IMR-90 (cell line): ENCODE measurements around the gene EML1. TPM values are rescaled to one million over a fixed set of nuclear protein-coding genes. Genes with fewer than 3 reads are reported as not detected.

ENCODE experiments used
- ATAC-seq: fragments of 200-7000 bp; cut with Tn5 transposase; 2 replicates; pipeline ENCODE4 v1.9.1; 2020; ENCODE audit warnings: low read depth, mild to moderate bottlenecking, moderate library complexity
- BruUV-seq: library from RNA; stranded (reverse); fragments of 400-500 nt; replicated peaks from 2 replicates; lab custom pipeline; 2021; lab: Mats Ljungman, UMichigan
- CTCF ChIA-PET: fragments of 300-600 bp; formaldehyde crosslinking; extraction: SDS; loops from one replicate; lab custom pipeline; 2021; ENCODE audit warnings: antibody characterized with exemption; lab: Yijun Ruan, JAX
- POLR2A ChIA-PET: fragments of 300-600 bp; sonication (Branson Sonifier 250); formaldehyde crosslinking; loops from one replicate; lab custom pipeline; 2022; ENCODE audit warnings: antibody characterized with exemption; ENCODE audit not compliant: unreplicated experiment; lab: Charles Lee
- DNase-seq: peaks from one replicate; pipeline ENCODE4 v3.0.0; 2013
- H2AFZ ChIP-seq: replicated peaks from 2 replicates; pipeline ENCODE3; 2013; ENCODE audit warnings: low read length, mild to moderate bottlenecking; ENCODE audit not compliant: poor library complexity
- H2AK5ac ChIP-seq: 2 replicates; pipeline ENCODE4 v1.6.1; 2013; ENCODE audit warnings: low read depth, low read length, inconsistent platforms
- H2AK9ac ChIP-seq: replicated peaks from 2 replicates; pipeline ENCODE3; 2013; ENCODE audit warnings: mild to moderate bottlenecking, low read depth, low read length, moderate library complexity; ENCODE audit not compliant: poor library complexity
- H2BK120ac ChIP-seq: 2 replicates; pipeline ENCODE4 v1.6.1; 2013; ENCODE audit warnings: low read depth, low read length, inconsistent platforms
- H2BK15ac ChIP-seq: 3 replicates; pipeline ENCODE4 v1.6.1; 2013; ENCODE audit warnings: low read depth, low read length, inconsistent platforms
- H2BK20ac ChIP-seq: 2 replicates; pipeline ENCODE4 v1.6.1; 2013; ENCODE audit warnings: low read depth, mild to moderate bottlenecking, inconsistent platforms, low read length, moderate library complexity
- H2BK5ac ChIP-seq: 2 replicates; pipeline ENCODE4 v1.6.1; 2013; ENCODE audit warnings: mild to moderate bottlenecking, low read depth, low read length, inconsistent platforms; ENCODE audit not compliant: poor library complexity, severe bottlenecking
- H3K14ac ChIP-seq: replicated peaks from 2 replicates; pipeline ENCODE4 v1.6.1; 2013; ENCODE audit warnings: low read depth, low read length, inconsistent platforms
- H3K18ac ChIP-seq: 2 replicates; pipeline ENCODE4 v1.6.1; 2013; ENCODE audit warnings: low read depth, low read length, control low read depth
- H3K23ac ChIP-seq: 2 replicates; pipeline ENCODE4 v1.6.1; 2013; ENCODE audit warnings: low read depth, low read length, inconsistent platforms
- H3K27ac ChIP-seq: 2 replicates; pipeline ENCODE4 v1.5.1; 2013; ENCODE audit warnings: mild to moderate bottlenecking, control low read depth, low read length; ENCODE audit not compliant: insufficient read depth
- H3K27me3 ChIP-seq: 2 replicates; pipeline ENCODE4 v1.6.1; 2013; ENCODE audit warnings: low read length; ENCODE audit not compliant: control insufficient read depth, insufficient read depth
- H3K36me3 ChIP-seq: 2 replicates; pipeline ENCODE4 v1.6.1; 2013; ENCODE audit warnings: low read length, mixed read lengths; ENCODE audit not compliant: control insufficient read depth, insufficient read depth
- H3K4ac ChIP-seq: 2 replicates; pipeline ENCODE4 v1.6.1; 2013; ENCODE audit warnings: low read depth, low read length, inconsistent platforms
- H3K4me1 ChIP-seq: 2 replicates; pipeline ENCODE4 v1.6.1; 2013; ENCODE audit warnings: low read length, mixed read lengths; ENCODE audit not compliant: control insufficient read depth, insufficient read depth
- H3K4me2 ChIP-seq: 2 replicates; pipeline ENCODE4 v1.6.1; 2013; ENCODE audit warnings: low read depth, mild to moderate bottlenecking, control low read depth, low read length, moderate library complexity
- H3K4me3 ChIP-seq: 2 replicates; pipeline ENCODE4 v1.5.1; 2013; ENCODE audit warnings: low read depth, mild to moderate bottlenecking, control low read depth, low read length, moderate library complexity; ENCODE audit not compliant: insufficient read depth
- H3K56ac ChIP-seq: 2 replicates; pipeline ENCODE4 v1.6.1; 2013; ENCODE audit warnings: low read length, inconsistent platforms; ENCODE audit not compliant: insufficient read depth; ENCODE audit errors: extremely low read depth
- H3K79me1 ChIP-seq, 2 experiments: 2 replicates each; pipeline ENCODE4 v1.6.1; 2013; ENCODE audit warnings: low read length in 2 of 2, inconsistent platforms in 1 of 2, low read depth in 1 of 2
- H3K9ac ChIP-seq: 2 replicates; pipeline ENCODE4 v1.6.1; 2013; ENCODE audit warnings: low read depth, low read length, control low read depth
- H3K9me1 ChIP-seq: 2 replicates; pipeline ENCODE4 v1.6.1; 2013; ENCODE audit warnings: low read length, inconsistent platforms; ENCODE audit not compliant: insufficient read depth
- H3K9me3 ChIP-seq: 2 replicates; pipeline ENCODE4 v1.6.1; 2013; ENCODE audit warnings: low read length; ENCODE audit not compliant: control insufficient read depth, insufficient read depth
- H4K20me1 ChIP-seq: 2 replicates; pipeline ENCODE4 v1.6.1; 2013; ENCODE audit warnings: low read length, inconsistent platforms; ENCODE audit not compliant: insufficient read depth
- H4K5ac ChIP-seq: 2 replicates; pipeline ENCODE4 v1.6.1; 2013; ENCODE audit warnings: mild to moderate bottlenecking, low read depth, low read length, control low read depth
- H4K8ac ChIP-seq, 2 experiments: 2 replicates each; pipeline ENCODE4 v1.6.1; 2013; ENCODE audit warnings: low read depth in 2 of 2, low read length in 2 of 2, control low read depth in 1 of 2, inconsistent platforms in 1 of 2
- H4K91ac ChIP-seq: 2 replicates; pipeline ENCODE4 v1.6.1; 2013; ENCODE audit warnings: low read depth, low read length, inconsistent platforms; ENCODE audit not compliant: insufficient read depth
- BHLHE40 ChIP-seq: fragments of 150-350 bp; IDR thresholded peaks from 2 replicates; pipeline ENCODE4 v1.6.1; 2016; ENCODE audit warnings: mild to moderate bottlenecking, low read depth, low read length
- CHD1 ChIP-seq: IDR thresholded peaks from 2 replicates; pipeline ENCODE4 v1.6.1; 2012; ENCODE audit warnings: low read depth, low read length, improper control_type of control experiment
- CTCF ChIP-seq: conservative IDR thresholded peaks from 2 replicates; pipeline ENCODE4 v1.5.1; 2012; ENCODE audit warnings: mild to moderate bottlenecking, low read depth, low read length, improper control_type of control experiment
- ELK1 ChIP-seq: fragments of 150-350 bp; IDR thresholded peaks from 2 replicates; pipeline ENCODE4 v1.6.1; 2016; ENCODE audit warnings: low read depth, mild to moderate bottlenecking, low read length, moderate library complexity, borderline replicate concordance
- FOS ChIP-seq: fragments of 150-350 bp; IDR thresholded peaks from 2 replicates; pipeline ENCODE4 v1.6.1; 2016; ENCODE audit warnings: low read depth, low read length
- MAFK ChIP-seq: IDR thresholded peaks from 2 replicates; pipeline ENCODE4 v1.6.1; 2012; ENCODE audit warnings: low read depth, low read length, improper control_type of control experiment
- MAZ ChIP-seq: IDR thresholded peaks from 2 replicates; pipeline ENCODE4 v1.6.1; 2012; ENCODE audit warnings: low read depth, mild to moderate bottlenecking, low read length, improper control_type of control experiment, moderate library complexity, borderline replicate concordance
- MXI1 ChIP-seq: IDR thresholded peaks from 2 replicates; pipeline ENCODE4 v1.6.1; 2012; ENCODE audit warnings: low read depth, mild to moderate bottlenecking, low read length, moderate library complexity, borderline replicate concordance
- POLR2A ChIP-seq: IDR thresholded peaks from 2 replicates; pipeline ENCODE4 v1.6.1; 2012; ENCODE audit warnings: mild to moderate bottlenecking, low read depth, low read length
- RAD21 ChIP-seq: IDR thresholded peaks from 2 replicates; pipeline ENCODE4 v1.6.1; 2012; ENCODE audit warnings: low read length, improper control_type of control experiment
- RFX5 ChIP-seq: IDR thresholded peaks from 2 replicates; pipeline ENCODE4 v1.8.0; 2012; ENCODE audit warnings: low read depth, mild to moderate bottlenecking, low read length, moderate library complexity
- SMC3 ChIP-seq: fragments of 150-350 bp; IDR thresholded peaks from 2 replicates; pipeline ENCODE4 v1.6.1; 2016; ENCODE audit warnings: low read depth, mild to moderate bottlenecking, antibody characterized with exemption, low read length, moderate library complexity
- USF2 ChIP-seq: fragments of 150-350 bp; IDR thresholded peaks from 2 replicates; pipeline ENCODE4 v1.6.1; 2017; ENCODE audit warnings: mild to moderate bottlenecking, antibody characterized with exemption, low read length, low read depth
- WGBS, 2 experiments: methylation state at CpG; one replicate each; pipeline versions ENCODE4 v1.1.5 to v1.1.7; 2013; ENCODE audit warnings: missing lambda C conversion rate in 2 of 2; ENCODE audit not compliant: insufficient read length in 1 of 2; ENCODE audit errors: extremely low coverage in 2 of 2; 5-methylcytosine and 5-hydroxymethylcytosine counted together
- dilution Hi-C: fragments of 300-500 bp; cut with HindIII; formaldehyde crosslinking; loops from one replicate; pipeline ENCODE4 v1.14.3; 2018; ENCODE audit warnings: low sequenced_read_pairs; ENCODE audit not compliant: unreplicated experiment
- in situ Hi-C: fragments of 300-500 bp; cut with MboI; formaldehyde crosslinking; loops from 3 replicates; pipeline ENCODE4 v1.14.3; 2019; ENCODE audit warnings: low sequenced_read_pairs, inconsistent platforms, mixed read lengths
- intact Hi-C: fragments of 100-400 bp; cut with micrococcal nuclease; formaldehyde crosslinking; loops from 2 replicates; pipeline ENCODE4 v1.10.0; 2022
- polyA plus RNA-seq, 3 experiments: library from polyadenylated mRNA; depleted of rRNA; stranded (reverse); fragments of >200 nt; gene quantifications; 2 replicates each; pipeline ENCODE4 v1.2.3, GENCODE V29; 2012; ENCODE audit warnings: low replicate concordance in 1 of 3
- total RNA-seq: library from RNA; depleted of rRNA; stranded (reverse); fragments of >200 nt; gene quantifications from 2 replicates; pipeline ENCODE4 v1.2.3, GENCODE V29; 2012

The EML1 gene
- total and polyA plus RNA-seq, 2 of the 4 experiments (the other 2 are of a cell fraction) = 14.0 to 42.3 TPM

GRCh38 chr14:99928963-99929362 lies 135.8 kb downstream of the EML1 start:
- H4K5ac ChIP-seq = no peak overlapping the region
- 91% methylated on average over 3 of the region's 5 CpGs; no CpG with 5 or more reads in 1 of the 2 experiments for WGBS, 2 experiments
- H2AFZ ChIP-seq = no peak overlapping the region
- H4K8ac ChIP-seq = no peak overlapping the region
- in situ Hi-C loops (no loop called here), dilution Hi-C loops (no loop called here), intact Hi-C loops (no loop called here)
- no peak overlapping the region for H2AK5ac ChIP-seq
- no peak for ATAC-seq
- H3K9me3 ChIP-seq = no peaks in the 10 kb centered on the region
- H3K56ac ChIP-seq = no peak overlapping the region
- H3K36me3 ChIP-seq = peaks cover 9% of the 10 kb centered on the region
- TF ChIP-seq FOS = no peak
- no peak for TF ChIP-seq POLR2A
- TF ChIP-seq SMC3 = no peak
- TF ChIP-seq USF2 = no peak
- TF ChIP-seq RAD21 = no peak
- TF ChIP-seq MAZ = no peak
- no peak for TF ChIP-seq CHD1
- no peak for TF ChIP-seq CTCF
- no peak for TF ChIP-seq MXI1
- TF ChIP-seq RFX5 = no peak
- no peak for TF ChIP-seq ELK1
- no peak for TF ChIP-seq BHLHE40
- TF ChIP-seq MAFK = no peak
- H3K9ac ChIP-seq = no peak overlapping the region
- no peak overlapping the region for H3K14ac ChIP-seq
- H3K27ac ChIP-seq = no peak overlapping the region
- H3K18ac ChIP-seq = no peak overlapping the region
- no peaks in the 10 kb centered on the region for H3K4me1 ChIP-seq
- H3K27me3 ChIP-seq = no peaks in the 10 kb centered on the region
- H2BK20ac ChIP-seq = no peak overlapping the region
- no peak overlapping the region for H2BK5ac ChIP-seq
- DNase-seq = no peak
- no peak overlapping the region for H2AK9ac ChIP-seq
- no peak overlapping the region for H3K4me3 ChIP-seq
- no peak overlapping the region for H3K23ac ChIP-seq
- H4K91ac ChIP-seq = no peak overlapping the region
- no peaks in the 10 kb centered on the region for H3K79me1 ChIP-seq
- no peak overlapping the region for H2BK15ac ChIP-seq
- H3K9me1 ChIP-seq = peaks cover 5% of the 10 kb centered on the region; the same call in 1 of the 2 replicates
- no peak overlapping the region for H3K4ac ChIP-seq
- no peak overlapping the region for H3K4me2 ChIP-seq
- BruUV-seq = no TSS peak
- no peaks in the 10 kb centered on the region for H4K20me1 ChIP-seq
- ChIA-PET POLR2A (no interaction called here), CTCF (interaction anchor here (1.0 kb wide), 1 partner anchor 43 kb away, joined by 3 read pairs; no protein-coding TSS in a partner anchor)
- H2BK120ac ChIP-seq = no peak overlapping the region
